DOHH2 (cell line): ENCODE results near the gene C1RL.

Experiments
- H3F3A ChIP-seq: fragments of 200-600 bp; sonication (generic), shearing (Covaris generic); 2 replicates; pipeline ENCODE4 v1.6.0; 2016; ENCODE audit warnings: antibody characterized with exemption, mild to moderate bottlenecking; ENCODE audit not compliant: control insufficient read depth, insufficient read depth
- H3K27ac ChIP-seq: fragments of 200-600 bp; sonication (generic); 2 replicates; pipeline ENCODE4 v1.5.1; 2014; ENCODE audit warnings: low read depth, mild to moderate bottlenecking, low read length, moderate library complexity
- H3K27me3 ChIP-seq: fragments of 200-600 bp; sonication (generic); 2 replicates; pipeline ENCODE4 v1.6.1; 2014; ENCODE audit warnings: mild to moderate bottlenecking, low read length, mixed read lengths; ENCODE audit not compliant: control insufficient read depth
- H3K36me3 ChIP-seq: fragments of 200-600 bp; sonication (generic); 2 replicates; pipeline ENCODE4 v1.6.1; 2014; ENCODE audit warnings: mild to moderate bottlenecking, low read length, moderate library complexity, mixed read lengths; ENCODE audit not compliant: control insufficient read depth
- H3K4me1 ChIP-seq: fragments of 200-600 bp; sonication (generic); 2 replicates; pipeline ENCODE4 v1.6.1; 2014; ENCODE audit warnings: mild to moderate bottlenecking, low read length, mixed read lengths; ENCODE audit not compliant: control insufficient read depth
- H3K4me2 ChIP-seq: fragments of 200-600 bp; sonication (generic); 2 replicates; pipeline ENCODE4 v1.6.0; 2014; ENCODE audit warnings: mild to moderate bottlenecking, low read length, moderate library complexity
- H3K4me3 ChIP-seq: fragments of 200-600 bp; sonication (generic); 2 replicates; pipeline ENCODE4 v1.5.1; 2014; ENCODE audit warnings: mild to moderate bottlenecking, low read length, mixed read lengths
- H3K79me2 ChIP-seq: fragments of 200-600 bp; sonication (generic); 2 replicates; pipeline ENCODE4 v1.6.1; 2014; ENCODE audit warnings: mild to moderate bottlenecking, low read length, mixed read lengths; ENCODE audit not compliant: control insufficient read depth
- H3K9me2 ChIP-seq: fragments of 200-600 bp; sonication (generic); replicated peaks from 2 replicates; pipeline ENCODE4 v1.6.1; 2014; ENCODE audit warnings: mild to moderate bottlenecking, low read length, mixed read lengths; ENCODE audit not compliant: control insufficient read depth
- H3K9me3 ChIP-seq: fragments of 200-600 bp; sonication (generic); 2 replicates; pipeline ENCODE4 v1.6.1; 2014; ENCODE audit warnings: antibody characterized with exemption, low read length, mixed read lengths; ENCODE audit not compliant: control insufficient read depth, insufficient read depth
- H4K20me1 ChIP-seq: fragments of 200-600 bp; sonication (generic); 2 replicates; pipeline ENCODE4 v1.6.0; 2014; ENCODE audit warnings: low read depth, mild to moderate bottlenecking, antibody characterized with exemption, low read length, moderate library complexity; ENCODE audit not compliant: control insufficient read depth, insufficient read depth
- EZH2phosphoT487 ChIP-seq: fragments of 200-600 bp; sonication (generic); IDR thresholded peaks from 2 replicates; pipeline ENCODE4 v1.6.1; 2017; ENCODE audit warnings: borderline replicate concordance, mild to moderate bottlenecking, antibody characterized with exemption, low read length, moderate library complexity, mixed read lengths
- TF ChIP-seq, protein P1 (sequence below): fragments of 200-600 bp; sonication (generic); IDR thresholded peaks from one replicate; pipeline ENCODE4 v1.5.1; 2014; ENCODE audit warnings: antibody characterized with exemption, mild to moderate bottlenecking, low read depth, low read length; ENCODE audit not compliant: poor library complexity, severe bottlenecking

C1RL gene

DNA sequence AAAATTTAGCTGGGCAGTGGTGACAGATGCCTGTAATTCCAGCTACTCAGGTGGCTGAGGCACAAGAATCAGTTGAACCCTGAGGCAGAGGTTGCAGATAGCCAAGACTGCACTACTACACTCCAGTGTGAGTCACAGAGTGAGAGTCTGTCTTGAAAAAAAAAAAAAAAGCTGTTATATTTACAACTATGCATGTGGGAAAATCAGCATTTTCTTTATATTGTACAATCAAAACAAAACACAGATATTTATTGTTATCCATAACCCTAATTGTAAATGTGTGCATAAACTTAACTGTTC lies 29.2 kb downstream of the C1RL start:
- no peaks in the 10 kb centered on the region for H3K9me2 ChIP-seq
- TF ChIP-seq EZH2phosphoT487 = no peak
- TF ChIP-seq, protein P1, sequence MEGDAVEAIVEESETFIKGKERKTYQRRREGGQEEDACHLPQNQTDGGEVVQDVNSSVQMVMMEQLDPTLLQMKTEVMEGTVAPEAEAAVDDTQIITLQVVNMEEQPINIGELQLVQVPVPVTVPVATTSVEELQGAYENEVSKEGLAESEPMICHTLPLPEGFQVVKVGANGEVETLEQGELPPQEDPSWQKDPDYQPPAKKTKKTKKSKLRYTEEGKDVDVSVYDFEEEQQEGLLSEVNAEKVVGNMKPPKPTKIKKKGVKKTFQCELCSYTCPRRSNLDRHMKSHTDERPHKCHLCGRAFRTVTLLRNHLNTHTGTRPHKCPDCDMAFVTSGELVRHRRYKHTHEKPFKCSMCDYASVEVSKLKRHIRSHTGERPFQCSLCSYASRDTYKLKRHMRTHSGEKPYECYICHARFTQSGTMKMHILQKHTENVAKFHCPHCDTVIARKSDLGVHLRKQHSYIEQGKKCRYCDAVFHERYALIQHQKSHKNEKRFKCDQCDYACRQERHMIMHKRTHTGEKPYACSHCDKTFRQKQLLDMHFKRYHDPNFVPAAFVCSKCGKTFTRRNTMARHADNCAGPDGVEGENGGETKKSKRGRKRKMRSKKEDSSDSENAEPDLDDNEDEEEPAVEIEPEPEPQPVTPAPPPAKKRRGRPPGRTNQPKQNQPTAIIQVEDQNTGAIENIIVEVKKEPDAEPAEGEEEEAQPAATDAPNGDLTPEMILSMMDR = no peak
- H3F3A ChIP-seq = no peaks in the 10 kb centered on the region
- H4K20me1 ChIP-seq = no peaks in the 10 kb centered on the region
- H3K27me3 ChIP-seq = peaks cover 8% of the 10 kb centered on the region; the same call in 1 of the 2 replicates
- no peak overlapping the region for H3K4me3 ChIP-seq
- H3K36me3 ChIP-seq = no peaks in the 10 kb centered on the region
- H3K4me2 ChIP-seq = no peak overlapping the region
- no peaks in the 10 kb centered on the region for H3K4me1 ChIP-seq
- no peaks in the 10 kb centered on the region for H3K79me2 ChIP-seq
- no peak overlapping the region for H3K27ac ChIP-seq
- peaks cover 6% of the 10 kb centered on the region; the same call in 1 of the 2 replicates for H3K9me3 ChIP-seq

DNA sequence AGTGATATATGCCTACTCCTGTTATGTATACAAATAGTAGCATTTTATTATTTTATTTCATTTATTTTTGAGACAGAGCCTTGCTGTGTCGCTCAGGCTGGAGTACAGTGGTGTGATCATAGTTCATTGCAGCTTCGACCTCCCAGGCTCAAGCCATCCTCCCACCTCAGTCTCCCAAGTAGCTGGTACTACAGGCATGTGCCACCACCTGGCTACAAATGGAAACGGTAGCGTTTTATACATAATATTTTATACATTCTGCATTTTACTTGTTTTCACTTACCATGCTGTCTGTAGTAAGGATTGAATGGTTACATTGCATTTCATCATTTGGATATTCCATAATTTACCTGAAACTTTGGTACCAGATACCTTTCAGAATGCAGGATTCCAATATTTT lies 30.9 kb downstream of the C1RL start:
- Histone ChIP-seq H3K4me3 (no peak overlapping the region), H3K27me3 (peaks cover 8% of the 10 kb centered on the region; the same call in 1 of the 2 replicates), H3K79me2 (no peaks in the 10 kb centered on the region), H3K9me3 (peaks cover under 1% of the 10 kb centered on the region; the same call in 1 of the 2 replicates), H3K36me3 (no peaks in the 10 kb centered on the region), H3K27ac (no peak overlapping the region), H3F3A (no peaks in the 10 kb centered on the region), H3K4me2 (no peak overlapping the region), H4K20me1 (no peaks in the 10 kb centered on the region), H3K9me2 (no peaks in the 10 kb centered on the region), H3K4me1 (no peaks in the 10 kb centered on the region)
- no peak for TF ChIP-seq EZH2phosphoT487
- TF ChIP-seq, protein P1 = no peak

DNA sequence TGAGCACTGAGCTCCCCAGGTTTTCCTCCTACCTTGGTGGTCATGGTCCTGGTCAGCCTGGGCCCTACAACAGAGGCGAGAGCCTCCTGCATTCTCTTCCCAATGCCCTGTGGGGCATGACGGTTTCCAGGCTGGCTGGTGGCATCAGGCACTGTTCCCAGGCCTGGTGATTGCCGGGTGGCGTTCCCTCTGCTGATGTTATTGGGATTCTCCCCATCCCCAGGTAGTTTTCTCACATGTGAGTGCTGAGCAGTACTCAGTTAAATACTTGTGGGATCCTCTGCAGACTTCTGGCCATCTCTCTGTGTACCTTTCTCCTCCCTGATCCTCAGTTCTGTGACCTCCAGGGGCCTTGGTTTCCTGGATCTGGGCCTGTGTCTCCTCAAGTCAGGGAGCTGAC lies 32.5 kb downstream of the C1RL start:
- H3K27ac ChIP-seq = no peak overlapping the region
- peaks cover 18% of the 10 kb centered on the region; the same call in 1 of the 2 replicates for H3K27me3 ChIP-seq

More for the DNA sequence above, 32.5 kb downstream of the C1RL start:
- no peak overlapping the region for H3K4me2 ChIP-seq
- H3F3A ChIP-seq = no peaks in the 10 kb centered on the region
- H4K20me1 ChIP-seq = no peaks in the 10 kb centered on the region
- TF ChIP-seq EZH2phosphoT487 = no peak
- TF ChIP-seq, protein P1 = no peak
- H3K79me2 ChIP-seq = no peaks in the 10 kb centered on the region
- H3K9me2 ChIP-seq = no peaks in the 10 kb centered on the region
- H3K4me1 ChIP-seq = no peaks in the 10 kb centered on the region
- H3K4me3 ChIP-seq = no peak overlapping the region
- no peaks in the 10 kb centered on the region for H3K36me3 ChIP-seq
- H3K9me3 ChIP-seq = no peaks in the 10 kb centered on the region
